Activated naive CD8-positive, alpha-beta T cell treated with anti-CD3 and anti-CD28 coated beads, Interleukin-2, amount 10 ng/mL, durations not matched to agents 7 days and 5 days (primary cell): ENCODE results near the gene VSTM2L. TPM values are rescaled to one million over a fixed set of nuclear protein-coding genes. Genes with fewer than 3 reads are reported as not detected.

Experiments used
- ATAC-seq: fragments of 150-1000 bp; cut with Tn5 transposase; one replicate; pipeline ENCODE4 v1.10.0; 2021; ENCODE audit warnings: low read depth, moderate library complexity
- POLR2A ChIA-PET: fragments of 350-600 bp; sonication (Branson Sonifier 250); formaldehyde crosslinking; loops from one replicate; lab custom pipeline; 2021; ENCODE audit warnings: antibody characterized with exemption; lab: Charles Lee
- DNase-seq: peaks from one replicate; pipeline ENCODE4 v3.0.0; 2021
- H3K27ac Mint-ChIP-seq: one replicate; pipeline ENCODE4 v1.8.0; 2022; ENCODE audit warnings: mild to moderate bottlenecking, mixed read lengths
- H3K27me3 Mint-ChIP-seq: one replicate; pipeline ENCODE4 v1.8.0; 2022; ENCODE audit warnings: mild to moderate bottlenecking, moderate library complexity, mixed read lengths
- H3K36me3 Mint-ChIP-seq: one replicate; pipeline ENCODE4 v1.8.0; 2021; ENCODE audit warnings: mild to moderate bottlenecking, mixed read lengths
- H3K4me1 Mint-ChIP-seq: one replicate; pipeline ENCODE4 v1.8.0; 2021; ENCODE audit warnings: mixed read lengths
- H3K4me3 Mint-ChIP-seq: one replicate; pipeline ENCODE4 v1.8.0; 2022; ENCODE audit warnings: mild to moderate bottlenecking, moderate library complexity, mixed read lengths
- H3K9me3 Mint-ChIP-seq: one replicate; pipeline ENCODE4 v1.8.0; 2021; ENCODE audit warnings: mixed read lengths
- total RNA-seq, 2 experiments: library from RNA; stranded (reverse); gene quantifications; one replicate each; pipeline ENCODE4 v1.2.3, GENCODE V29; 2021

The VSTM2L gene
- total RNA-seq, 2 experiments from 2014 or later, result not detected

- H3K4me3 Mint-ChIP-seq, result no peak overlapping the region
- H3K4me1 Mint-ChIP-seq, result peaks cover 7% of the 10 kb centered on the region
- DNase-seq (no peak), ATAC-seq (no peak)
- POLR2A ChIA-PET, result no interaction called here
- H3K9me3 Mint-ChIP-seq, result peaks cover 2% of the 10 kb centered on the region
- peaks cover 1% of the 10 kb centered on the region for H3K36me3 Mint-ChIP-seq
- no peak overlapping the region for H3K27ac Mint-ChIP-seq
- H3K27me3 Mint-ChIP-seq, result no peaks in the 10 kb centered on the region
These were observed 69.5 kb downstream of the VSTM2L start for GRCh38 chr20:37972256-37973058.

GRCh38 chr20:37973059-37973910 is 70.4 kb downstream of the VSTM2L start:
- Mint-ChIP-seq H3K27ac (no peak overlapping the region), H3K36me3 (peaks cover 6% of the 10 kb centered on the region), H3K9me3 (no peaks in the 10 kb centered on the region), H3K4me1 (peaks cover 12% of the 10 kb centered on the region), H3K4me3 (no peak overlapping the region), H3K27me3 (no peaks in the 10 kb centered on the region)
- ATAC-seq (no peak), DNase-seq (no peak)
- POLR2A ChIA-PET, result no interaction called here

- H3K4me3 Mint-ChIP-seq, result peak overlapping the region; percentile 24
- H3K9me3 Mint-ChIP-seq, result no peaks in the 10 kb centered on the region
- DNase-seq (no peak), ATAC-seq (no peak)
- H3K27me3 Mint-ChIP-seq, result no peaks in the 10 kb centered on the region
- no peak overlapping the region for H3K27ac Mint-ChIP-seq
- peaks cover 12% of the 10 kb centered on the region for H3K4me1 Mint-ChIP-seq
- H3K36me3 Mint-ChIP-seq, result peaks cover 10% of the 10 kb centered on the region
- POLR2A ChIA-PET, result interaction anchor here (0.9 kb wide), 1 partner anchor 17 kb away, joined by 3 read pairs; no protein-coding TSS in a partner anchor
These were observed 74.0 kb downstream of the VSTM2L start for GRCh38 chr20:37976887-37977286.

GRCh38 chr20:37977338-37977737 is 74.4 kb downstream of the VSTM2L start:
- no peak for DNase-seq
- Mint-ChIP-seq H3K4me3 (no peak overlapping the region), H3K4me1 (peaks cover 12% of the 10 kb centered on the region), H3K27ac (no peak overlapping the region), H3K27me3 (no peaks in the 10 kb centered on the region), H3K9me3 (no peaks in the 10 kb centered on the region), H3K36me3 (peaks cover 10% of the 10 kb centered on the region)
- no peak for ATAC-seq
- POLR2A ChIA-PET, result interaction anchor here (0.9 kb wide), 1 partner anchor 17 kb away, joined by 3 read pairs; no protein-coding TSS in a partner anchor

- Mint-ChIP-seq H3K27me3 (no peaks in the 10 kb centered on the region), H3K9me3 (no peaks in the 10 kb centered on the region), H3K4me3 (no peak overlapping the region), H3K36me3 (peaks cover 11% of the 10 kb centered on the region), H3K4me1 (peaks cover 12% of the 10 kb centered on the region), H3K27ac (no peak overlapping the region)
- ATAC-seq (no peak), DNase-seq (no peak)
- POLR2A ChIA-PET, result no interaction called here
These were observed 74.9 kb downstream of the VSTM2L start for GRCh38 chr20:37977786-37978185.

- Mint-ChIP-seq H3K9me3 (no peaks in the 10 kb centered on the region), H3K4me1 (peaks cover 12% of the 10 kb centered on the region), H3K4me3 (no peak overlapping the region), H3K36me3 (peaks cover 11% of the 10 kb centered on the region), H3K27ac (no peak overlapping the region), H3K27me3 (no peaks in the 10 kb centered on the region)
- POLR2A ChIA-PET, result no interaction called here
- DNase-seq (no peak), ATAC-seq (no peak)
These were observed 76.4 kb downstream of the VSTM2L start for GRCh38 chr20:37979021-37979985.

- H3K4me1 Mint-ChIP-seq, result peaks cover 12% of the 10 kb centered on the region
These were observed 77.5 kb downstream of the VSTM2L start for GRCh38 chr20:37980383-37980782.

GRCh38 chr20:37980876-37981275 is 77.9 kb downstream of the VSTM2L start:
- H3K4me1 Mint-ChIP-seq, result peaks cover 12% of the 10 kb centered on the region
- no peak overlapping the region for H3K4me3 Mint-ChIP-seq
- ATAC-seq (no peak), DNase-seq (no peak)
- no peaks in the 10 kb centered on the region for H3K27me3 Mint-ChIP-seq
- no peak overlapping the region for H3K27ac Mint-ChIP-seq
- POLR2A ChIA-PET, result interaction anchor here (0.9 kb wide), 1 partner anchor 10 kb away, joined by 3 read pairs; no protein-coding TSS in a partner anchor
- peaks cover 14% of the 10 kb centered on the region for H3K36me3 Mint-ChIP-seq
- H3K9me3 Mint-ChIP-seq, result no peaks in the 10 kb centered on the region

More at GRCh38 chr20:37980383-37980782, 77.5 kb downstream of the VSTM2L start:
- ATAC-seq, result no peak
- Mint-ChIP-seq H3K36me3 (peaks cover 14% of the 10 kb centered on the region), H3K27me3 (no peaks in the 10 kb centered on the region), H3K4me3 (no peak overlapping the region), H3K9me3 (no peaks in the 10 kb centered on the region), H3K27ac (no peak overlapping the region)
- POLR2A ChIA-PET, result interaction anchor here (0.9 kb wide), 1 partner anchor 10 kb away, joined by 3 read pairs; no protein-coding TSS in a partner anchor
- DNase-seq, result no peak

- POLR2A ChIA-PET, result interaction anchor here (0.5 to 0.9 kb wide), 2 partner anchors 9 to 210 kb away, joined by 3 read pairs; no protein-coding TSS in a partner anchor
- ATAC-seq (no peak), DNase-seq (no peak)
- no peaks in the 10 kb centered on the region for H3K9me3 Mint-ChIP-seq
- no peaks in the 10 kb centered on the region for H3K27me3 Mint-ChIP-seq
- H3K4me3 Mint-ChIP-seq, result no peak overlapping the region
- H3K4me1 Mint-ChIP-seq, result peaks cover 9% of the 10 kb centered on the region
- no peak overlapping the region for H3K27ac Mint-ChIP-seq
- H3K36me3 Mint-ChIP-seq, result peaks cover 12% of the 10 kb centered on the region
These were observed 78.6 kb downstream of the VSTM2L start for GRCh38 chr20:37981568-37981967.

- no peak for DNase-seq
- H3K4me3 Mint-ChIP-seq, result no peak overlapping the region
- H3K27me3 Mint-ChIP-seq, result no peaks in the 10 kb centered on the region
- H3K27ac Mint-ChIP-seq, result no peak overlapping the region
- POLR2A ChIA-PET, result no interaction called here
- peaks cover 7% of the 10 kb centered on the region for H3K36me3 Mint-ChIP-seq
- ATAC-seq, result no peak
- no peaks in the 10 kb centered on the region for H3K4me1 Mint-ChIP-seq
- no peaks in the 10 kb centered on the region for H3K9me3 Mint-ChIP-seq
These were observed 80.4 kb downstream of the VSTM2L start for GRCh38 chr20:37983286-37983685.

GRCh38 chr20:37984018-37984785 is 81.3 kb downstream of the VSTM2L start:
- no peak overlapping the region for H3K27ac Mint-ChIP-seq
- DNase-seq, result no peak
- H3K9me3 Mint-ChIP-seq, result no peaks in the 10 kb centered on the region
- no peak for ATAC-seq
- no peaks in the 10 kb centered on the region for H3K27me3 Mint-ChIP-seq
- POLR2A ChIA-PET, result no interaction called here
- H3K36me3 Mint-ChIP-seq, result peaks cover 12% of the 10 kb centered on the region
- no peaks in the 10 kb centered on the region for H3K4me1 Mint-ChIP-seq
- no peak overlapping the region for H3K4me3 Mint-ChIP-seq
